NB4 (cell line): Measurements from ENCODE around the gene SV2B.
A peak's percentile ranks its signal among the peaks of the same experiment; 100 is the strongest.

Experiments
- DNase-seq: peaks from one replicate; pipeline ENCODE4 v3.0.0; 2010; ENCODE audit warnings: low read depth
- H3K4me3 ChIP-seq: one replicate; pipeline ENCODE4 v1.5.1; 2011; ENCODE audit warnings: mild to moderate bottlenecking, low read depth, low read length, moderate library complexity
- CTCF ChIP-seq: IDR thresholded peaks from one replicate; pipeline ENCODE4 v1.5.1; 2012; ENCODE audit warnings: low read depth, low read length
- MAX ChIP-seq: IDR thresholded peaks from 2 replicates; pipeline ENCODE4 v1.6.1; 2011; ENCODE audit warnings: low read depth, low read length
- MYC ChIP-seq: IDR thresholded peaks from 2 replicates; pipeline ENCODE4 v1.6.1; 2011; ENCODE audit warnings: low read depth, low read length
- POLR2A ChIP-seq: IDR thresholded peaks from 2 replicates; pipeline ENCODE4 v1.6.1; 2011; ENCODE audit warnings: mild to moderate bottlenecking; ENCODE audit not compliant: insufficient read length; ENCODE audit errors: extremely low read depth

Gene SV2B

GRCh38 chr15:91238644-91239425 is 138.8 kb downstream of the SV2B start:
- no peak for TF ChIP-seq MAX
- TF ChIP-seq MYC: no peak
- TF ChIP-seq CTCF: no peak
- TF ChIP-seq POLR2A: no peak
- DNase-seq: no peak
- H3K4me3 ChIP-seq: no peak overlapping the region

- DNase-seq: peak; percentile 70
- TF ChIP-seq MAX (no peak), POLR2A (no peak), CTCF (no peak), MYC (no peak)
- no peak overlapping the region for H3K4me3 ChIP-seq
Measured at GRCh38 chr15:91243826-91244225, 143.8 kb downstream of the SV2B start.

- H3K4me3 ChIP-seq: no peak overlapping the region
- TF ChIP-seq POLR2A (no peak), CTCF (no peak), MAX (no peak), MYC (no peak)
- DNase-seq: no peak
Measured at GRCh38 chr15:91244919-91245318, 144.9 kb downstream of the SV2B start.

- DNase-seq: no peak
- no peak overlapping the region for H3K4me3 ChIP-seq
- TF ChIP-seq MYC (no peak), POLR2A (no peak), MAX (no peak), CTCF (no peak)
Measured at GRCh38 chr15:91246998-91247397, 146.9 kb downstream of the SV2B start.

- no peak for DNase-seq
- no peak overlapping the region for H3K4me3 ChIP-seq
- no peak for TF ChIP-seq MAX
- TF ChIP-seq POLR2A: no peak
- no peak for TF ChIP-seq MYC
- no peak for TF ChIP-seq CTCF
Measured at GRCh38 chr15:91249591-91249990, 149.5 kb downstream of the SV2B start.
